IPS-NIHi7 (cell line): ENCODE data around the gene PIP5KL1.
A peak's percentile ranks its signal among the peaks of the same experiment; 100 is the strongest.

Experiments used
- DNase-seq: peaks from one replicate; pipeline ENCODE4 v3.0.0; 2012; ENCODE audit warnings: mixed read lengths; ENCODE audit errors: extremely low spot score

Gene PIP5KL1

GRCh38 chr9:127968700-127969383, 38.3 kb upstream of the PIP5KL1 start:
- DNase-seq: no peak

- DNase-seq: no peak
Measured at GRCh38 chr9:127968042-127968441, 37.5 kb upstream of the PIP5KL1 start.

GRCh38 chr9:127967151-127967809, 36.7 kb upstream of the PIP5KL1 start:
- DNase-seq: no peak

GRCh38 chr9:127966416-127967150, 36.0 kb upstream of the PIP5KL1 start:
- DNase-seq: no peak

GRCh38 chr9:127965953-127966352, 35.4 kb upstream of the PIP5KL1 start:
- no peak for DNase-seq

GRCh38 chr9:127963359-127964064, 32.9 kb upstream of the PIP5KL1 start:
- DNase-seq: no peak

GRCh38 chr9:127963041-127963358, 32.4 kb upstream of the PIP5KL1 start:
- no peak for DNase-seq

- no peak for DNase-seq
Measured at GRCh38 chr9:127962278-127962677, 31.7 kb upstream of the PIP5KL1 start.

- DNase-seq: no peak
Measured at GRCh38 chr9:127961613-127962155, 31.1 kb upstream of the PIP5KL1 start.

- DNase-seq: no peak
Measured at GRCh38 chr9:127961155-127961490, 30.5 kb upstream of the PIP5KL1 start.

- no peak for DNase-seq
Measured at GRCh38 chr9:127960410-127961154, 30.0 kb upstream of the PIP5KL1 start.

GRCh38 chr9:127959841-127960409, 29.3 kb upstream of the PIP5KL1 start:
- no peak for DNase-seq

GRCh38 chr9:127959398-127959797, 28.8 kb upstream of the PIP5KL1 start:
- DNase-seq: no peak

GRCh38 chr9:127958728-127959127, 28.2 kb upstream of the PIP5KL1 start:
- DNase-seq: no peak

- DNase-seq: peak; percentile 91
Measured at GRCh38 chr9:127955294-127956015, 24.9 kb upstream of the PIP5KL1 start.

- no peak for DNase-seq
Measured at GRCh38 chr9:127954831-127955293, 24.3 kb upstream of the PIP5KL1 start.

- no peak for DNase-seq
Measured at GRCh38 chr9:127953768-127954505, 23.4 kb upstream of the PIP5KL1 start.

GRCh38 chr9:127953154-127953553, 22.6 kb upstream of the PIP5KL1 start:
- no peak for DNase-seq

- DNase-seq: no peak
Measured at GRCh38 chr9:127950513-127951289, 20.1 kb upstream of the PIP5KL1 start.
